Fibroblast of mammary gland (primary cell): ENCODE data around the gene PTPRD.

Source experiments
- DNase-seq: peaks from one replicate; pipeline ENCODE4 v3.0.0-alpha.2; 2010; ENCODE audit warnings: low read depth
- H3K4me3 ChIP-seq: 2 replicates; pipeline ENCODE4 v1.5.1; 2011; ENCODE audit warnings: low read depth, mild to moderate bottlenecking, low read length, moderate library complexity; ENCODE audit not compliant: control insufficient read depth
- TF ChIP-seq, protein P1 (sequence below): conservative IDR thresholded peaks from 2 replicates; pipeline ENCODE4 v1.5.1; 2011; ENCODE audit warnings: low read depth, low read length, inconsistent platforms; ENCODE audit not compliant: control insufficient read depth, insufficient read depth

The PTPRD gene

GRCh38 chr9:8492679-8493078 lies 2120.1 kb downstream of the PTPRD start:
- TF ChIP-seq, protein P1, sequence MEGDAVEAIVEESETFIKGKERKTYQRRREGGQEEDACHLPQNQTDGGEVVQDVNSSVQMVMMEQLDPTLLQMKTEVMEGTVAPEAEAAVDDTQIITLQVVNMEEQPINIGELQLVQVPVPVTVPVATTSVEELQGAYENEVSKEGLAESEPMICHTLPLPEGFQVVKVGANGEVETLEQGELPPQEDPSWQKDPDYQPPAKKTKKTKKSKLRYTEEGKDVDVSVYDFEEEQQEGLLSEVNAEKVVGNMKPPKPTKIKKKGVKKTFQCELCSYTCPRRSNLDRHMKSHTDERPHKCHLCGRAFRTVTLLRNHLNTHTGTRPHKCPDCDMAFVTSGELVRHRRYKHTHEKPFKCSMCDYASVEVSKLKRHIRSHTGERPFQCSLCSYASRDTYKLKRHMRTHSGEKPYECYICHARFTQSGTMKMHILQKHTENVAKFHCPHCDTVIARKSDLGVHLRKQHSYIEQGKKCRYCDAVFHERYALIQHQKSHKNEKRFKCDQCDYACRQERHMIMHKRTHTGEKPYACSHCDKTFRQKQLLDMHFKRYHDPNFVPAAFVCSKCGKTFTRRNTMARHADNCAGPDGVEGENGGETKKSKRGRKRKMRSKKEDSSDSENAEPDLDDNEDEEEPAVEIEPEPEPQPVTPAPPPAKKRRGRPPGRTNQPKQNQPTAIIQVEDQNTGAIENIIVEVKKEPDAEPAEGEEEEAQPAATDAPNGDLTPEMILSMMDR, result no peak
- DNase-seq, result no peak
- no peak overlapping the region for H3K4me3 ChIP-seq

DNA sequence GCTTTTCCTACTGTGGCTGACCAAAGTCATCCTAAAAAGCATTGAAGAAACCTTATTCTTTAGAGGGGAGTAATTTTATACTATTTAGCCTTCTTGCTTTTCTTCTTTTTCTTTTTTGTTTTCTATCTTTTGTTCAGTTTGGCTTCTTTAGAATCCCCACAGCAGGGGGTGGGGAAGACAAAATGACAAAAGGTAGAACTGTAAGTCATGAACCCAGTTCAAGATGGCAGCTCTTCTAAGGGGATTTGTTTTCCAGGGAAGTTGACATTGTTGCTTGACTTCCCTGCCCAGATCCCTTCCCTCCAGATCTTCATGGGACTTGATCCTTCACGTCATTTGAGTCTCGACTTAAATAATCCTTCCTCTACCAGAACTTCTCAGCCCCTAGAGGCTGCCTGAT lies 2120.8 kb downstream of the PTPRD start:
- no peak overlapping the region for H3K4me3 ChIP-seq
- no peak for DNase-seq
- TF ChIP-seq, protein P1, result no peak

GRCh38 chr9:8491563-8491962 lies 2121.2 kb downstream of the PTPRD start:
- TF ChIP-seq, protein P1, result no peak
- no peak for DNase-seq
- H3K4me3 ChIP-seq, result no peak overlapping the region

DNA sequence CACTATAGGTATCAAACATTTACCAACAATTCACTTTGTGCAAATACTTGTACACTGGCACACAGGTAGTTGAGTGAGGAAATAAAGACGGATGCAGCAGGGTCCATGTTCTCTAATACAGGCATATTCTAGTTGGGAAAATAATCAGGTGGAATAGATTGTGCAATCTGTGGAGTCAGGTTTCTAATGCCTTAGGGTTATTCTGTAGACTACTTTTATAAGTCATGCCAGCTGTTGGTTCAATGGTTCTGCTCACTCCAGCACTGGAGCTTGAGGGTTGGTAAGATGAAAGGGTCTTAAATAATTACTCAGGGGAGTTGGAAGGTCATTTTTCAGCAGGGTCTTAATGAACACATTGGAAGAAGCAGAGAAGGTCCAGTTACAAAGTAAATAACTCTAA lies 2123.0 kb downstream of the PTPRD start:
- DNase-seq, result peak; percentile 2
- no peak overlapping the region for H3K4me3 ChIP-seq
- TF ChIP-seq, protein P1, result no peak

DNA sequence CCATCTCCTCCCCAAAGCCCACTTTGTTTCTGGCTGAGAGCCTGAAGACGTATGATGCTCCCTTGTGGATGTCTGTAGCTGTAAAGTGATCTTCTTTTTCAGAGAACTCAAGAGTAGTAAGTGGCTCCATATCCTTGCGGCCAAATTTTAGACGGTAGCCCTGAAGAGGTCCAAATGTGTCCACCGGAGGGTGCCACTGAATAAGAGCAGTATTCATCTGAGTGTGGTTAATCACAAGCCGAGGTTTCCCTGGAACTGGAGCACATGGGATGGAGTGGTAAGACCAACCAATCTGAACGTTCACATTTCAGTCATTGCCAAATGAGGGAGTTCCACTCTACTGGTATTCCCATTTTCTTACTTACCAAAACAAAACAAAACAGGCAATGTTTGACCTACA lies 2126.7 kb downstream of the PTPRD start:
- DNase-seq, result peak; percentile 71
- no peak overlapping the region for H3K4me3 ChIP-seq
- TF ChIP-seq, protein P1, result peak; percentile 52

DNA sequence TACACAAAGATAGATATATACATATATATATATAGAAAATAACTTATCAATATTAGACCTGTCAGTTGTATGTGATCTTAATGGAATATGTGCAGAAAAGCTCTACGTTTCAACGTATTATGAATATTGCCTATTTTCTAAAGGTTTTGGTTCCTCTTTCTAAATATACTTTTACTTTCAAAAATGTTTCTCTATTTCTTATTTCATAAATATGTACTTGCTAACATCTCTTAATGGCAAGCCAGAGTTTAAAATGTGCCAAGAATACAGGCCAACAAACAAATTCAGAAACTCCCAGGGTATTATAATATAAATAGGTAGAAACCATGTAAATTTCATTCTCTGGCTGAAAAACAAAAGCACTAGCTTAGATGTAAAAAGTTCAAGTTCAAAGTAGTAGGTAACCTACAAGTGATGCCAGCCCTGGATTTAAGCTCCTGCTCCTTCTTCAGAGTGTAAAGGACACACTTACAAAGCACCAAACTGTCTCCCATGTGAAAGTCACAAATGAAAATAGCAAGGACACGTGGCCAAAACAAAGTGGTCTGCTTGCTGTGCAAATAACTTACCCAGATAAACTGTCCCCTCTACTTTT lies 2128.1 kb downstream of the PTPRD start:
- TF ChIP-seq, protein P1, result no peak
- no peak for DNase-seq
- H3K4me3 ChIP-seq, result no peak overlapping the region

DNA sequence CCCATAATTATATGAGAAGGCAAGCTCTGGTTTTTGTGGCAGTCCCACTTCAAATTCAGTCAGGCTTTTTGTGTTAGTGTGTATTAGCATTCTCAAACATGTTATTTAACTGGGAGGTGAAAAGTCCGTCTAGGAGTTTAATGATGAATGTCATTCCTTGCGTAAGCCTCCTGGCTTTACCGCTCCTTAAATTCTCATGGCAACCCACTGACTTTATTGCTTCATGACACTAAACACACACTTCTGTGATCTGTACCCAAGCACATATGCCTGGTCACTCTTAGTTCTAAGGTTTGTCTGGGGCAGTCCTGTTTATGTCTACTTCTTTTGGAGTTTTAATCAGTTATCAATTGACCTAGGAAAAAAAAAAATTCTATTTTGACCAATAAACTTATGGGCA lies 2135.4 kb downstream of the PTPRD start:
- no peak for DNase-seq
- TF ChIP-seq, protein P1, result no peak
- H3K4me3 ChIP-seq, result no peak overlapping the region
